NCI-H2081 treated with DMSO at 0.1 percent for 48 hours (cell line): ENCODE results near the gene SLC2A3.
"Not testable (repeated sequence)": the region's sequence is repeated elsewhere in the genome, so short reads cannot be mapped to it uniquely, and the experiment has no call there.

Source experiments
- DNase-seq: peaks from one replicate; lab custom pipeline; 2025; lab: John Stamatoyannopoulos, UW

SLC2A3 gene

DNA sequence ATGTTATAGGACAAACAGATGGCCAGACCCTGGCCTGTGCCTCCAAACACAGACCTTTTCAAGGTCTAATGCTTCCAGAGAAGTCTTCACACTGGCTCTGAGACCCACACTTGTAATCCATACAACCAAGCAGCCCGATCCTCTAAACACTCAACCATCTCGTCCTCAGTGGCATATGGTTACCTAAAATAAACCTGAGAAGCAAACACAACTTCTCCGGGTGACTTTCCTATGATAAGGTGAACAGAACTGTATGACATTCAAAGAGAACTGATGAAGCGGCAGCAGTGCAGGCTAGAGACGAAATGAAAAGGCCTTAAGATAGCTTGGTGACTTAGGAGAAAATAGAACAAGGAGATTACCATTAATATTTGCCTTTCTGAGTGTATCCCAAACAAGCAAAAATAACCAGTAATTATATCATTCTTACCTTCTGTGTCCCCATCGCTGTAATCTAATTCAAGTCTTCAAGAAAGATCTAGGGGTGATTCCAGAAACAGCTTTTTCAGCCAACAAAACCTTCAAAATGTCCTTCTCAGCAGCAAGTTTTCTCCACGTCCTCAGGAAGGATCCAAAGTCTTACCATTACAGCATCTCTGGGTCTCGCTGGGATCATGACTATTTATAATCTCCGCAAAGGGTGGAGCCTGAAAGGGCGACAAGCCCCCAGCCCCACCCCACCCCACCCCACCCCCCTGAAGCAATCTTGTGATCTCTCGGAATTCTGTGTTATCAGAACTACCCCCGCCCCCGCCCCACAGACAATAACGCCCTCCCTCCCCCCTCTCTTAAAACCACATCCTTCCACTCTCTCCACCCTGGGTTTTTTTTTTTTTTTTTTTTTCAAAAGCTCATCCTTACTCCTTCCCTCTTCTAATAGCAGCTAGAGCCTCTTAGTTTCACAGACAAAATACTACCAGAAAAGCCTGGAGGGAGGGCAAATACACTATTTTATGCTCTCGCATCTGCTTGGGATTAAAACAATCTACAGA lies at the start of gene SLC2A3:
Gene SLC2A3 (minus strand): TSS at position 598 of the 992 bp plus-strand sequence. CDS start 153 bp downstream, at position 445.
- DNase-seq, result no peak

DNA sequence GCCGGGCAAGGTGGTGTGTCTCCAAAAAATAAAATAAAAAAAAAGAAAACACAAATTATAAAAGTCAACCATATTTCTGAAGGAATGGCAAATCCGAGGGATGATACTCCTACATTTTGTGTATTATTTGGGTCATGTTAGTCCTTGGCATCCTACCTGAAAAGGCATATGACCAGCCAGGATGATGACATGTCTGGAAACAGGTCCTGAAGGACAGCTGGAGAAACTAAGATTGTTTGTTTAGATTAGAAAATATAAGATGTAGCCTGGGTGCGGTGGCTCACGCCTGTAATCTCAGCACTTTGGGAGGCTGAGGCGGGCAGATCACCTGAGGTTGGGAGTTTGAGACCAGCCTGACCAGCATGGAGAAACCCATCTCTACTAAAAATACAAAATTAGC lies 48.9 kb upstream of the SLC2A3 start:
- no peak for DNase-seq

DNA sequence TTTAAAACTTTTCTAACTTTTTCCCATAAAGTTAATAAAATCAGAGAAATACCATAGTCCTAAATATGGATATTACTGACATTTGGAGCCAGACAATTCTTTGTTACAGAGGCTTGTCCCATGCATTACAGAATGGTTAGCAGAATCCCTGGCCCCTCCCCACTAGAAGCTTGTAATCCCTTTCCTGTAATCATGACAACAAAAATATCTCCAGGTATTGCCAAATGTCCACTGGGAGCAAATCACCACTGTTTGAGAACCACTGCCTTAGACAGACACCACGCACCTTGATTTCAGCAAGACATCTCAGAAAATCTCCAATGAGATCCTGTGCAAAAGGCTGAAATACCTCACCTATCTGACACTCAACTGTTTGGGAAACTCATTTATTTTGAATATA lies 47.5 kb upstream of the SLC2A3 start:
- not testable (repeated sequence) for DNase-seq

DNA sequence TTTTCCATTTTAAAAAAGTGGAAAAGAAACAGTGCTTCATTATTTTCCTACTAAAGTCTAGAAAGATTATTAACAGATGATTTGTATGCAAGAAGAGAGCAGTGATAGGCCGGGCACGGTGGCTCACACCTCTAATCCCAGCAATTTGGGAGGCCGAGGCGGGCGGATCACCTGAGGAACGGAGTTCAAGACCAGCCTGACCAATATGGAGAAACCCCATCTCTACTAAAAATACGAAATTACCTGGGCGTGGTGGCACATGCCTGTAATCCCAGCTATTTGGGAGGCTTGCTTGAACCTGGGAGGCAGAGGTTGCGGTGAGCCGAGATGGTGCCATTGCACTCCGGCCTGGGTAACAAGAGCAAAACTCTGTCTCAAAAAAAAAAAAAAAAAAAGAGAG lies 47.0 kb upstream of the SLC2A3 start:
- DNase-seq, result not testable (repeated sequence)

DNA sequence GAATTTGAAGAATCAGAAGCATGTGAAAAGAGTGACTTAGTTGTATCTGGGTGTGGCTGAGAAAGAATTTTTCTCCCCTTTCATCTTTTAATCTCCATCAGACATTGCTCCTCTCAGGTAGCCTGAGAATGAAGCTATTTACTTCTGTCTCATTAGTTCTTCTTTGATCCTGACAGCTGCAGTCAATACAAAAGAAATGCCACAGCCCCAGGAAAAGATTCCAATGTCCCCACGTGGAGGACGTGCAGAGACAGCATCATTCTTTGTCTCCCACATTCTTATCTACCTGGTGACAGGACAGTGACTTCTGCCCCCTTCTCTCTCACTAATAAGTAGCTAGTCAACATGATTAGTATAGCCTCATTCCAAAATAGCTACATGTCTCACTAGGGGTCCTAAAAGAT lies 46.3 kb upstream of the SLC2A3 start:
- not testable (repeated sequence) for DNase-seq

DNA sequence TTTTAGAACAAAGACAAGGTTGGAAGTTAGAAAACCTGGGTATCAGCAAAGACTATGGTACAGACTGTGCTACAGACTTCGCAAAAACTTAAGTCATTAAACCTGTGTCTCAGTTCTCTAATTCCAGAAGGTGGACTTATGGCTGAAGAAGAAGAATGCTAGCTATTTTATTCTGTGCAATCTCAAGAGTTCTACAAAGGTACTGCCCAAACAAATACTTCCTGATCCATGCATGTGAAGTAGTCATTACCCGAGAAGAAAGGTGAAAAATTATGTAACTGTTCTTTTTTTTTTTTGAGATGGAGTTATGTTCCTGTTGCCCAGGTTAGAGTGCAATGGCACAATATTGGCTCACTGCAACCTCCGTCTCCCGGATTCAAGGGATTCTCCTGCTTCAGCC lies 45.5 kb upstream of the SLC2A3 start:
- DNase-seq, result no peak

DNA sequence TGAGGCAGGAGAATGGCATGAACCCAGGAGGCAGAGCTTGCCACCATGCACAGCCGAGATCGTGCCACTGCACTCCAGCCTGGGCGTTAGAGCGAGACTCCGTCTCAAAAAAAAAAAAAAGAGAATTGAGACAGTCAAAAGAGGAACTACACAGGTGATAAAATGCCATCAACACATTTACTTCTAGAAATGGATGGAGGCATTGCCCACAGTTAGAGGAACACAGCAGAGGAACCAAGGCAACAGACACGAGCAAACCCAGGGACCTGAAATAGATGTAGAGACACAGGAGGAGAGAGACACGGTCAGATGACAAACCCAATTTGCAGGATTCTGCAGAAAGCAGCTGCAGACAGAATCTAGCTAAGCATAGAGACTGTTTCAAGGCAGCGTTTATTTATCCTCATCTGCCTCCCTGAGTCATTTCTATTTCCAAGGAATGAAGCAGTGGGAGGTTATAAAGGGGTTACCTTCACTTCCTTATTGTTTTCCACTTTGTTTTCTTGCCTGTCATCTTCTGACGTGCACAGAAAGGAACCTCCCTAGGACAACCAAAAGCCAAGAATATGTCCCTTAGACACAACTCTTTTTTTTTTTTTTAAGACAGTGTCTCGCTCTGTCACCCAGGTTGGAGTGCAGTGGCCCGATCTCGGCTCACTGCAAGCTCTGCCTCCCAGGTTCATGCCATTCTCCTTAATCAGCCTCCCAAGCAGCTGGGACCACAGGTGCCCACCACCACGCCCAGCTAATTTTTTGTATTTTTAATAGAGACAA lies 41.6 kb upstream of the SLC2A3 start:
- DNase-seq, result not testable (repeated sequence)

DNA sequence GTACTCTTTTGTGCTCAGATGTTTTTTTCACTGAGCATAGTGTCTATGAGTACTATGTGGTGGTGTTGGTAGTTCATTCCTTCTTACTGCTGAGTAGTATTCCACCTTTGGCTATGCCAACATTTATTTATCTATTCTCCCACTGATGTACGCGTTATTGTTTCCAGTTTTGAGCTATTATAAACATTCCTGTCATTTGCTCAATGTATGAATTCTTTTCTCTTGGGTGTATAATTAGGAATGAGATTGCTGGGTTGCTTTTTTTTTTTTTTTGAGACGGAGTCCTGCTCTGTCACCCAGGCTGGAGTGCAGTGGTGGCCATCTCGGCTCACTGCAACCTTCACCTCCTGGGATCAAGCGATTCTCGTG lies 37.5 kb upstream of the SLC2A3 start:
- DNase-seq, result no peak

DNA sequence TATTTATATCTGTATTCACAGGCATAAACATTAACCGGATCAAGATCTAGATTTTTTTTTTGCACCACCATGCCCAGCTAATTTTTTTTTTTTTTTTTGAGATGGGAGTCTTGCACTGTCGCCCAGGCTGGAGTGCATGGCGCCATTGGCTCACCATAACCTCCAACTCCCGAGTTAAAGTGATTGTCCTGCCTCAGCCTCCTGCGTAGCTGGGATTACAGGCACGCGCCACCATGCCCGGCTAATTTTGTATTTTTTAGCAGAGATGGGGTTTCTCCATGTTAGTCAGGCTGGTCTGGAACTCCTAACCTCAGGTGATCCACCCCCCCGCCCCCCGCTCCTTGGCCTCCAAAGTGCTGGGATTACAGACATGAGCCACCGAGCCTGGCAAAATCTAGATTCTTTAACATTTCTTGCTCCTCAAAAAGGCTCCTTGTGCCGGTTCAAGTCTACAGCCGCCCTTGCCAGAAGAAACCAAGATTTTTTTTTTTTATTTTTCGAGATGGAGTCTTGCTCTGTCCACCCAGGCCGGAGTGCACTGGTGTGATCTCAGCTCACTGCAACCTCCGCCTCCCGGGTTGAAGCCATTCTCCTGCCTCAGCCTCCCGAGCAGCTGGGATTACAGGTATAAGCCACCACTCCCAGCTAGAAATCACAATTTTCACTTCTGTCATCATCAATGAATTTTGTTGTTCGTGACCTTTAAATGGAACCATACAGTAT lies 36.9 kb upstream of the SLC2A3 start:
- DNase-seq, result no peak

DNA sequence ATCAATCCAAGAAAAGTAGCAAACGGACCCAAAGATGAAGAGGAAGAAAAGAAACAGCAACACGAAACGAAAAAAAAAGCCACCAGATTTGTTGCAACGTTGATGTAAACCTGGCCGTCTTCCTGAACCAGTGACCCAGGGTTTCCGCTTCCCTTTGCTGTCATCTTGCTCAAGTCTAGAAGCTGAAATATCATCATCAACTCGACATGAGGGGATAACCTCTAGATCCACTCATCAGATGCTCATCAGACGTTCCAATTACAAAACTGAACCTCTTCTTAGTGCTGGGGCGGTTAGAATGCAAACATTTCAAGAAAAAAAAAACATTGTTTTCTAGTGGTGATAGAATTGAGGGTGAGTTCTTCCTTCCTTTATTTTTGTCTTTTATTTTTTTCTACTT lies 36.3 kb upstream of the SLC2A3 start:
- not testable (repeated sequence) for DNase-seq

DNA sequence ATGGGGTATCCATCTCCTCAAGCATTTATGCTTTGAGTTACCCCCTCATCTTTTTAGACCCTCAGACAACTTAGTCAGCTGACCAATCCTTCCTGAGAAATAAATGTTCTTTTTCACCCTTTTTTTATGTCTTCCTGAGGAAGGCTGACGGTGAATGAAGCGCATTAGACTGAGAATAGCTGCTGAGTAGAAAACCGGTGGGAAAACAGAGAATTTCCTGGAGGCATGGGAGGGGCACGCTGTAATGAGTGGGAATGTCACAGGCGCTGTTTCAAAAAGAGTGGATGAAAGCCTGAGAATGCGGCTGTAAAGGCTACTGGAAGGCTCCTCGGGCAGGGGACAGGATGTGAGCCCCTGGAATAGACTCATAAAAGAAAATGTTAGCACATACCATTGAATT lies 35.8 kb upstream of the SLC2A3 start:
- DNase-seq, result not testable (repeated sequence)

DNA sequence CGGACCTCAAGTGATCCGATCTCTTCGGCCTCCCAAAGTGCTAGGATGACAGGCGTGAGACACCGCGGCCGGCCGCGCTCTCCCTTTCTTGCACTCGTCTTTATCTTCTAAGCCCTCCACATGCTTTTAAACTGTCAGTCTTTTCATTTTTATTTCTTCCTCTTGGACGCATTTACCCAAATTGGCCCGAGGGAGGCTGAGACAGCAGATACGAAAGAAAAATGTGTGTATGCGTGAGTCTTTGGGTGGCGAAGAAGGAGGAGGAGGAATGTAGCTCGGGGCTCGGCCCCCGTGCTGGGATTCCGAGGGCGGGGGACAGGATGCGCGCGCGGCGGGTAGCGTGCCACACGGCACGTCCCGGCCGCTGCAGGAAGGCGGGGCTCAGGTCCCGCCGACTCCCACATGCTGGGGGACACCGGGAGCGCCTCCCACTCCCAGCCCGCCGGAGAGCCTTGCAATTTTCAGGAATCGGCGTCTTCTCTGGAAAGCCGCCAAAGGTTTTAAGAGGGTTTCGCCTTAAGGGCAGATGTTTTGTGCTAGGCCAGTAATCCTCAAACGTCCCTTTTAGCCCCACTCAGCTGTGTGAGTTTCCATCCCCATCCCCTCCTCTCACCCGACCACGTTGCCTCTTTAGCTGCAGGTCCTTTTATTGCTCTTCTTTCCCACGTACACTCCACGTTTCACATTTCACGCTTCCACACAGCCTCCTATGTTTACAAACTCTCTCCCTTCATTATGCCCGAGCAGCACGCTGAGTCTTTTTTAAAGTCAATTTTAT lies 34.7 kb upstream of the SLC2A3 start:
- DNase-seq, result no peak

DNA sequence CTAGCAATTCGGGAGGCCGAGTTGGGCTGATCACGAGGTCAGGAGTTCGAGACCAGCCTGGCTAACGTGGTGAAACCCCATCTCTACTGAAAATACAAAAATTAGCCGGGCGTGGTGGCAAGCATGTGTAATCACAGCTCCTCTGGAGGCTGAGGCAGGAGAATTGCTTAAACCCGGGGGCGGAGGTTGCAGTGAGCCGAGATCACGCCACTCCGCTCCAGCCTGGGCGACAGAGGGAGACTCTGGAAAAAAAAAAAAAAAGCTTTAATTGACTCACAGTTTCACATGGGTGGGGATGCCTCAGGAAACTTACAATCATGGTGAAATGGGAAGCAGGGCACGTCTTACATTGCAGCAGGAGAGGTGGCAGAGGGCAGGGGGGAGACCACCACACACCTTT lies 30.6 kb upstream of the SLC2A3 start:
- DNase-seq, result no peak

DNA sequence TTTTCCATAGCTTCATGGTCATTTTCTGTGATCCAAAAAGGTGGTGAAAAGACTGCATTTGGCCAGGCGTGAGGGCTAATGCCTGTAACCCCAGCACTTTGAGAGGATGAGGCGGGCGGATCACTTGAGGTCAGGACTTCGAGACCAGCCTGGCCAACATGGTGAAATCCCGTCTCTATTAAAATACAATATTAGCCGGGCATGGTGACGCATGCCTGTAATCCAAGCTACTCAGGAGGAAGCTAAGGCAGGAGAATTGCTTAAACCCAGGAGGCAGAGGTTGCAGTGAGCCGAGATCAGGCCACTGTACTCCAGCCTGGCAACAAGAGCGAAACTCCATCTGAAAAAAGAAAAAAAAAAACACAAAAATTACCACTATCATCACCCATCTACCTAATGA lies 28.7 kb upstream of the SLC2A3 start:
- not testable (repeated sequence) for DNase-seq

DNA sequence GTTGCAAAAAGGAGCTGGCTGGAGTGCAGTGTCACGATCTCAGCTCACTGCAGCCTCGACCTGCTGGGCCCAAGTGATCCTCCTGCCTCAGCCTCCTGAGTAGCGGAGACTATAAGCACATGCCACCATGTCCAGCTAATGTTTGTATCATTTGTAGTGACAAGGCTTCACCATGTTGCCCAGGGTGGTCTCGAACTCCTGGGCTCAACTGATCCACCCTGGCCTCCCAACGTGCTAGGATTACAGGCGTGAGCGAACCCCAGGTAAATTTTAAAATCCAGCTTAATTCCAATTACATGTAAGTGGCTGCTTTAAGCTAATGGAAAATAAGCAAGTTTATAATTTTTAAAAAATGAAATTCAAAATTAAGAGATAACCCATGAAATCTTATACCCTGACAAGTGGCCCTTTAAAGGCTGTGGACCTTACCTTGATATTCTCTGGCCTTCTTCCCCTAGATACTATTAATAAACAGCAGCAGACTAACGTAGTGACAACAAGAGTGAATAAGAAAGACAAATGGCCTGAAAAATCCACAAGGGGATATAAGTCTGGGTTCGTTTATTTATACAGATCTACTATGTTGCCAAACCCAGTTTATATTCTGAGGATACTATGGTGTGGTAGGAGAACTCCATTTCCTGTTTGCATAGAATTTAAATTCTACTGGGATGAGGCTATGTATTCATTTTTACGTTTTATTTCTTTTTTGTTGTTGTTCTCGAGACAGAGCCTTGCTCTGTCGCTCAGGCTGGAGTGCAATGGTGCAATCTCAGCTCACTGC lies 25.6 kb upstream of the SLC2A3 start:
- no peak for DNase-seq

DNA sequence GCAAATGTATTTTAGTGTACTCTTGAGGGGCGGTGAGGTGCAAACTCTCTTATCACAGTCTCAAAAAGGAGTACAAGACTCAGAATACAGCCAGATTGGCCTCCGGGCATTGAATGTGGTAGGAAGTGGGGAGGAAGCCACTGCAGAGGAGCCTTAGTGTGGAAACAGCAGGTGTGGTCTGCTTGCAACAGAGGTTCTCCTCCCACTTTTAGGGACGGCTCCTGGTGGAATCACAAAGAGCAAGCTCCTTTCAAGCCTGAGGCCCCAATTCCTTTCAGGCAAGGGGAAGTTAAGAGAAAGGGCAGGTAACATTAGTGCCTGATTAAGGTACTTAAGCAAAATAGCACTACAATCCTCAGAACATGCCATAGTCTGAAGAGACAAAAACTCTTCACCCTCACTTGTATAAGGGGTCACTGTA lies 23.7 kb upstream of the SLC2A3 start:
- DNase-seq, result no peak

DNA sequence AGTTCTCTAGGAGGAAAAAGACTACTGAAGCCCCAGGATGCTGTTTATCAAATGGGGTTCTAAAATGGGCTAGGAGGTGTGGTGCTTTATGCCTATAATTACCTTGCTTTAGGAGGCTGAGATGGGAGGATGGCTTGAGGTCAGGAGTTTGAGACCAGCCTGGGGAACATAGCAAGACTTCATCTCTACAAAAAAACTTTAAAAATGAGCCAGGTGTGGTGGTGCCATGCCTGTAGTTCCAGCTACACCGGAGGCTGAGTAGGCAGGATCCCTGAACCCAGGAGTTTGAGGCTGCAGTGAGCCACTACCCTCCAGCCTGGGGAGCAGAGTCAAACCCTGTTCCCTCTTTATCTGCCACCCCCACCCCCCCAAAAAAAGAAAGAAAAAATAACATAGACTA lies 23.3 kb upstream of the SLC2A3 start:
- DNase-seq, result no peak

DNA sequence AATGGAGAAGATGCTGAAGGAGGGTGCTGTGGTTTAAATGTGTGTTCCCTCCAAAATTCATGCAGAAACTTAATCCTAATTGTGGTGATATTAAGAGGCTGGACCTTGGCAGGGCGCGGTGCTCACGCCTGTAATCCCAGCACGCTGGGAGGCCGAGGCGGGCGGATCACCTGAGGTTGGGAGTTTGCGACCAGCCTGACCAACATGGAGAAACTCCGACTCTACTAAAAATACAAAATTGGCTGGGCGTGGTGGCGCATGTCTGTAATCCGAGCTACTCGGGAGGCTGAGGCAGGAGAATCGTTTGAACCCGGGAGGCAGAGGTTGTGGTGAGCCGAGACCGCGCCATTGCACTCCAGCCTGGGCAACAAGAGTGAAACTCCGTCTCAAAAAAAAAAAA lies 18.9 kb upstream of the SLC2A3 start:
- not testable (repeated sequence) for DNase-seq

DNA sequence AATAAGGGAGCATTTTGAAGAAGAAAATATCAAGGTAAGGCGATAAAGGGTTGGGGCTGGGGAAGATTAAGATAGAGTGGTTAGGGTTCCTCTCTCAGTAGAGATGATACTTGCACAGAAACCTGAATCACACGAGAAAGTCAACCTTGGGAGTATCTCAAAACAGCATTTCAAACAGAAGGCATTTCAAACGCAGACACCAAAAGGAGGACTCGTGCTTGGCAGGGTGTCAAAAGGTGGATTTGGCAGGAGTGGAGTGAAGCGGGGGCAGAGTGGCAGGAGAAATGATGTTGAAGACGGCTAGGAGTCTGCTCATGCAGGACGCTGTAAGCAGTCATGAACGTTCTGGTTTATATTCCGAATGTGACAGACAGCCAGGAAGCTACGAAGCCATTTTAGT lies 18.4 kb upstream of the SLC2A3 start:
- not testable (repeated sequence) for DNase-seq

DNA sequence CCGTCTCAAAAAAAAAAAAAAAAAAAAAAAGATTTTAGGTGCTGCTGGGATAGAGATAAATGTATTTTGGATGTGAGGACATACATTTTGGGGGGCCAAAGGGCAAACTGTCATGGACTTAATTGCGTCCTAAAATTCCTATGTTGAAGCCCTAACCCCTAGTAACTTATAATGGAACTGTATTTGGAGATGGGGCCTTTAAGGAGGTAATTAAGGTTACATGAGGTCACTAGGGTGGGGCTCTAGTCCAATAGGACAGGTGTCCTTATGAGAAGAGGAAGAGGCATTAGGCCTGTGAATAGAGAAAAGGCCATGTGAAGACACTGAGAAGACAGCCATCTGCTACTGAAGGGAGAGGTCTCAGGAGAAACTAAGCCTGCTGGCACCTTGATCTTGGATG lies 17.9 kb upstream of the SLC2A3 start:
- DNase-seq, result not testable (repeated sequence)

DNA sequence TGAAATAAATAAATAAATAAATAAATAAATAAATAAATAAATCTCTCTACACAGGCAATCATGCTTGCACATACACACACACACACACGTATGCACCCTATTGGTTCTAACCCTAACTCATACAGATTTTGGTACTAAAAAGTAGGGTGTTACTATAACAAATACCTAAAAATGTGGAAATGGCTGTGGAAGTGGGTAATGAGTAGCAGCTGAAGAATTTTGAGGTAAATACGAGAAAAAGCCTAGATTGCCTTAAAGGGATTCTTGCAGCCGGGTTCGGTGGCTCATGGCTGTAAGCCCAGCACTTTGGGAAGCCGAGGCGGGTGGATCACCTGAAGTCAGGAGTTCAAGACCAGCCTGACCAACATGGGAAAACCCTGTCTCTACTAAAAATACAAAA lies 15.7 kb upstream of the SLC2A3 start:
- DNase-seq, result no peak
